ENCODE measurements around the gene NGFR. TPM values are rescaled to one million over a fixed set of nuclear protein-coding genes. Genes with fewer than 3 reads are reported as not detected.
"Not testable (repeated sequence)": the region's sequence is repeated elsewhere in the genome, so short reads cannot be mapped to it uniquely, and the experiment has no call there.

NGFR gene
- total RNA-seq, 1 donor from 2014 or later = 1.9 TPM

- DNase-seq (ENCODE audit: low spot score) = peak; percentile 62
These were observed 1.2 kb downstream of the NGFR start for GRCh38 chr17:49496183-49496866.

- no peak for DNase-seq (ENCODE audit: low spot score)
These were observed 1.7 kb downstream of the NGFR start for GRCh38 chr17:49496867-49497147.

GRCh38 chr17:49497148-49498028 is 2.3 kb downstream of the NGFR start:
- DNase-seq (ENCODE audit: low spot score) = no peak

- DNase-seq (ENCODE audit: low spot score) = no peak
These were observed 3.0 kb downstream of the NGFR start for GRCh38 chr17:49498029-49498615.

- no peak for DNase-seq (ENCODE audit: low spot score)
These were observed 6.4 kb downstream of the NGFR start for GRCh38 chr17:49501496-49501895.

- no peak for DNase-seq (ENCODE audit: low spot score)
These were observed 7.2 kb downstream of the NGFR start for GRCh38 chr17:49502254-49502653.

- not testable (repeated sequence) for DNase-seq (ENCODE audit: low spot score)
These were observed 7.6 kb downstream of the NGFR start for GRCh38 chr17:49502680-49503079.

- no peak for DNase-seq (ENCODE audit: low spot score)
These were observed 9.3 kb downstream of the NGFR start for GRCh38 chr17:49504369-49504768.

- DNase-seq (ENCODE audit: low spot score) = peak; percentile 56
These were observed 10.8 kb downstream of the NGFR start for GRCh38 chr17:49505854-49506253.

- no peak for DNase-seq (ENCODE audit: low spot score)
These were observed 11.2 kb downstream of the NGFR start for GRCh38 chr17:49506282-49506681.

GRCh38 chr17:49508061-49508865 is 13.2 kb downstream of the NGFR start:
- peak; percentile 91 for DNase-seq (ENCODE audit: low spot score)

- no peak for DNase-seq (ENCODE audit: low spot score)
These were observed 13.9 kb downstream of the NGFR start for GRCh38 chr17:49508866-49509587.

GRCh38 chr17:49509588-49509917 is 14.5 kb downstream of the NGFR start:
- no peak for DNase-seq (ENCODE audit: low spot score)

- DNase-seq (ENCODE audit: low spot score) = no peak
These were observed 15.1 kb downstream of the NGFR start for GRCh38 chr17:49510059-49510719.

- no peak for DNase-seq (ENCODE audit: low spot score)
These were observed 15.6 kb downstream of the NGFR start for GRCh38 chr17:49510720-49511110.

GRCh38 chr17:49511810-49512209 is 16.7 kb downstream of the NGFR start:
- no peak for DNase-seq (ENCODE audit: low spot score)

- DNase-seq (ENCODE audit: low spot score) = no peak
These were observed 17.4 kb downstream of the NGFR start for GRCh38 chr17:49512296-49513043.

GRCh38 chr17:49513044-49513395 is 17.9 kb downstream of the NGFR start:
- no peak for DNase-seq (ENCODE audit: low spot score)

GRCh38 chr17:49513641-49514040 is 18.5 kb downstream of the NGFR start:
- no peak for DNase-seq (ENCODE audit: low spot score)

GRCh38 chr17:49514071-49514721 is 19.1 kb downstream of the NGFR start:
- DNase-seq (ENCODE audit: low spot score) = peak; percentile 45

Measured in umbilical cord (tissue), 2 donors.